Measurements from ENCODE around the gene ARHGAP22.

The ARHGAP22 gene

DNA sequence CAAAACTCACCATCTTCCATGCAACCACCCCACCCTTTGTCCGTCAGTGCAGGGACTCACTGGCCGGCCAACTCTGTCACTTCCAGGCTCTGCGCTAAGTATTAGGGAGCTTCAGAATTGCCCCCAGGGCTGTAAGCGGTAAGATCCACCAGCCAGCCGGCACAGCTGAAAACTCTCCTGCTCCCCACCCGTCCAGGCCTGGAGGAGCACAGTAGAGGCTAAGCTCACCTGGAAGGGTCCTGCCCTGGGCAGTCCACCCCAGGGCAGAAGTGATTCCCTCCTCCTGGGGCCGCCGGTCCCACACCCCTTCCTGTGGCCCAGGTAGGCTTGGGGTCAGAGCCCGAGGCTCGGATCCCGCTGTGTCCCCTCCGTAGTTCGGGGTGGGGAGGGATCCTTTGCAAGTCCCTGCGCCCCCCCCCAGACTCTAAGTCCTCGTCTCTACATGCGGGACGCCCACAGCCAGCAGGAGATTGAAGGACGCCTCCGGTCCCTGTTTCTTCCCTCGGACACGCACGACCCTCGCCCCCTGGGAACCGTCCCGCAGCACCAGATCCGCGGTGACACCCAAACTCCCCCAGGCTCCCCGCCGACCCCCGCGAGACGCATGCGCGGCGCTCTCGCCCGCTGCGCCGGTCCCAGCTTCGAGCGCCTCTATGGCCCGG lies 138.9 kb downstream of the ARHGAP22 start:
- TF ChIP-seq, protein P1, sequence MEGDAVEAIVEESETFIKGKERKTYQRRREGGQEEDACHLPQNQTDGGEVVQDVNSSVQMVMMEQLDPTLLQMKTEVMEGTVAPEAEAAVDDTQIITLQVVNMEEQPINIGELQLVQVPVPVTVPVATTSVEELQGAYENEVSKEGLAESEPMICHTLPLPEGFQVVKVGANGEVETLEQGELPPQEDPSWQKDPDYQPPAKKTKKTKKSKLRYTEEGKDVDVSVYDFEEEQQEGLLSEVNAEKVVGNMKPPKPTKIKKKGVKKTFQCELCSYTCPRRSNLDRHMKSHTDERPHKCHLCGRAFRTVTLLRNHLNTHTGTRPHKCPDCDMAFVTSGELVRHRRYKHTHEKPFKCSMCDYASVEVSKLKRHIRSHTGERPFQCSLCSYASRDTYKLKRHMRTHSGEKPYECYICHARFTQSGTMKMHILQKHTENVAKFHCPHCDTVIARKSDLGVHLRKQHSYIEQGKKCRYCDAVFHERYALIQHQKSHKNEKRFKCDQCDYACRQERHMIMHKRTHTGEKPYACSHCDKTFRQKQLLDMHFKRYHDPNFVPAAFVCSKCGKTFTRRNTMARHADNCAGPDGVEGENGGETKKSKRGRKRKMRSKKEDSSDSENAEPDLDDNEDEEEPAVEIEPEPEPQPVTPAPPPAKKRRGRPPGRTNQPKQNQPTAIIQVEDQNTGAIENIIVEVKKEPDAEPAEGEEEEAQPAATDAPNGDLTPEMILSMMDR (IDR thresholded peaks at IDR 0.05; ENCODE audit: insufficient read depth, missing control alignments): no peak
- FAIRE-seq (no peak), DNase-seq (ENCODE audit: insufficient read length, low spot score) (no peak)

DNA sequence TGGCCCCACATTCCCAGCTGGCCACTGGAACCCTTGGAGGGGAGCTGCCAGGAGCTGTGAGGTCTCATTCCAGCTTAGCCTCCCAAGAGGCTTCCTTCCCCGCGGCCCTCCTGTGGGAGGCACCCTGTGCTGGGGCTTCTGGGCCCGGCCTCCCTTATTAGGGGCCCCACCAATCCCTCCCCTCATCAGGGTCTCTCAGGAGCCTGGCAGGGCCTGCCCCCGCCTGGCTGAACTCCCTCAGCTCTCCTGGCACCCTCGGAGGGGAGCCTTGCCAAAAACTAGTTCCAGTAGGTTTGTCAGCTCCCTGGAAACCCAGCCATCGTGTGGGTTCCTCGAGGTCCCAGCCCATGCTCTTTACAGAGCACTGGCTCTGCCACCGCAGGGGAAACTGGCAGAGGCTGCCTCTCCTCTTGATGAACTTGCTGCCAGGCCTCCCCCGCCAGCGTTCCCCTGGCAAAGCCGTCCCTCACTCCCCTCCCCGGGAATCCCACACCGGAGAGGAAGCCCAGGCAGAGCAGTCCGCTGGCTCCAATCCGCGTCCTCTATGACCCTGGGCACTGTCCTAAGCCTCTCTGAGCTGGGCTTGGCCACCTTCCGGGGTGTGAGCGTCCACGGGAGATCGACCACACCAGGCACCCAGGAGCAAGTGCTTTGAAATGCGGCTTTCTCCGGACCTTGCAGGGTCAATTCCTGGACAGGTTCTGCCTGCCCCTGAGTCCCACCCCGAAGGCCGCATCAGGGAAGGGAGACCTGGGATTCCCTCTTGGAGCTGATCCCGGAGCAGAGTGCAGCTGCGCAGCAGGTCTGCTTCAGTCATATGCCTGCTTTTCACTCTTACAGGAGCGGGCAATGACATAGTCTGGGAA lies 139.8 kb downstream of the ARHGAP22 start:
- TF ChIP-seq, protein P1 (IDR thresholded peaks at IDR 0.05; ENCODE audit: insufficient read depth, missing control alignments): no peak
- no peak for DNase-seq (ENCODE audit: insufficient read length, low spot score)
- FAIRE-seq: no peak

DNA sequence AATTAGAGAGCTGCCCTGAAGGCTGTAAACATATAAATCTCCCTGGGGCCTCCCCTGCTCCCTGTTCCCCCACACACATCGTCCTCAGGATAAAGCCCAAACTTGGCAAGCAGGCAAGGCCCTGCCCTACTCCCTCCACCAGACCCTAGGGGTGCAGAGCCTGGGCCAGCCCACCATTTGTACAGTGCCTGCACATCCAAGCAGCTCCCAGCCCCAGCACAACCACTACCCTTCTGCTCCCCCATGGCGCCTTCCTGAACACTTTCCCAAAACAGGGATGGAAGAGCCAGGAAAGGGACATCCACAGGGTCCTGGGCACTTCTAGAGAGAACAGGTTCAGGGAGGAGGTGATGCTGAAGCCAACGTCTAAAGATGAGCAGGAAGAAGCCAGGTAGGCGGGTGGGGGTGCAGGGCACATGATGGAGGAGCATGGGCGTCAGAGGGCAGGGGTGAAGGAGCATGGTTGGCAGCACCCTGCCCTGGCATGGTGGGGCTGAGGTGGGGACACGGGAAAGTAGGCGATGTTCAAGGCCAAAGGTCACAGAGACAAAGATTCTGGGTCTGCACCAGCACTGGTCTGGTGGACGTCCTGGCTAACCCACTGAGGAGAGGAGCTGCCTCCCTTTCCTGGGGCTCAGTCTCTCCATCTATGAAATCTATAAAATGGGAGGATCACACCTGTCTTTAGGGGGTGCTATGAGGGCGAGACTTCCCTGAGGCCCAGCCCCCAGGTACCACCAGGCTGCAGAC lies 140.6 kb downstream of the ARHGAP22 start:
- TF ChIP-seq, protein P1 (IDR thresholded peaks at IDR 0.05; ENCODE audit: insufficient read depth, missing control alignments): no peak
- no peak for DNase-seq (ENCODE audit: insufficient read length, low spot score)
- FAIRE-seq: no peak

DNA sequence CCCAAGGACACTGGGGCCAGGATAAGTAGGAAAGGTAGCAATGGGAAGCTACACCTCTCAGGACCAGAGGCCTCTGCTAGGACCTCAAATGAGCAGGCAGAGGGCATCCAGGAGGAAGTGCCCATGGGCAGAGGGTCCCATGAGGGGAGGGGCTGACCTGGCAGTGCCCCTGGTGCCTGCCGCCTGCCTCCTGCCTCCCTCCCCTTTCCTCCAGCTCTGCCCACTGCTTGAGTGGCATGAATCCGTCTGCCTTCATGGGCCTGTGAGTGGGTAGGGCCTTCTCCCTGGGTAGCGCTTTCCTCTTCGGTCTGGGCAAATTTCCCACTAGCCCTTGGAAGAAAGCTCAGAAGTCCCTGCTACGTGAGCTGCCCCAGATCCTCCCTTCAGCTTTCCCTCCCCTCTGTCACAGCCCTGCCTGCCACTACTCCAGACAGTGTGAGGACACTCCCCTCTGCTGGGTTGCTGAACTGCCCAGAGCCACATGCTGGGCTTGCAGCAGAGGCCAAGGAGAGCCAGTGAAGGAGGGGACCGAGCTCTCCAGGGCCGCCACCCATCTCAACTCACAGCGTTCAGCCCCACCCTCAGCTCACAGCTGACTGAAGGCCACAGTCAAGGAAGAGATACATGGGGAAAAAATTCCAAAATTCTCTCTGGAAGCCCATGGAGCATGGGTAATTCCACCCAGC lies 141.4 kb downstream of the ARHGAP22 start:
- FAIRE-seq: no peak
- TF ChIP-seq, protein P1 (IDR thresholded peaks at IDR 0.05; ENCODE audit: insufficient read depth, missing control alignments): no peak
- no peak for DNase-seq (ENCODE audit: insufficient read length, low spot score)

DNA sequence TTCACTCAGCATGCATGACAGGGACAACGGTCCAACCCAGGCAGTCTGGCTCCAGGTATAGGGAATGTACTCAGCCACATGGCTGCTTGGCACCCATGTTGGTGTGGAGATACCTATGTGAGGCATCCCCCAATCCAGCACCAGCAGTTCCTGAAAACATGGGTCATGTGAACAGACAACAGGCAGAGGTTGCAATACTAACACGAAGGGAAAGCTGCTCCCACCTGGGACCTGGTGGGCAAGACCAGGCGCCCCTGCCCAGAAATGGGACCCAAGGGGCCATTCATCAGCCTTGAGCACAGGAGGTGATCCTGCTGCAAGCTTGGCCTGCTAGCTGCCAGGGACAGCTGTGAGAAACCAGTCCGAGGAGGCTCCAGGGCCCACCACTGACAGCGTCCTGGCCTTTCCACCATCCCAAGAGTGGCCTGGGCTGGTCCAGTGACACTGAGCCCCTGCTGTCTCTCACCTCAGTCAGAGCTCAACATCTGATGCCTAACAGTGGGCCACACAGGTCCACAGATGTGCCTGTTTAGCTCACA lies 142.3 kb downstream of the ARHGAP22 start:
- TF ChIP-seq, protein P1 (IDR thresholded peaks at IDR 0.05; ENCODE audit: insufficient read depth, missing control alignments): no peak
- DNase-seq (ENCODE audit: insufficient read length, low spot score) (no peak), FAIRE-seq (no peak)

DNA sequence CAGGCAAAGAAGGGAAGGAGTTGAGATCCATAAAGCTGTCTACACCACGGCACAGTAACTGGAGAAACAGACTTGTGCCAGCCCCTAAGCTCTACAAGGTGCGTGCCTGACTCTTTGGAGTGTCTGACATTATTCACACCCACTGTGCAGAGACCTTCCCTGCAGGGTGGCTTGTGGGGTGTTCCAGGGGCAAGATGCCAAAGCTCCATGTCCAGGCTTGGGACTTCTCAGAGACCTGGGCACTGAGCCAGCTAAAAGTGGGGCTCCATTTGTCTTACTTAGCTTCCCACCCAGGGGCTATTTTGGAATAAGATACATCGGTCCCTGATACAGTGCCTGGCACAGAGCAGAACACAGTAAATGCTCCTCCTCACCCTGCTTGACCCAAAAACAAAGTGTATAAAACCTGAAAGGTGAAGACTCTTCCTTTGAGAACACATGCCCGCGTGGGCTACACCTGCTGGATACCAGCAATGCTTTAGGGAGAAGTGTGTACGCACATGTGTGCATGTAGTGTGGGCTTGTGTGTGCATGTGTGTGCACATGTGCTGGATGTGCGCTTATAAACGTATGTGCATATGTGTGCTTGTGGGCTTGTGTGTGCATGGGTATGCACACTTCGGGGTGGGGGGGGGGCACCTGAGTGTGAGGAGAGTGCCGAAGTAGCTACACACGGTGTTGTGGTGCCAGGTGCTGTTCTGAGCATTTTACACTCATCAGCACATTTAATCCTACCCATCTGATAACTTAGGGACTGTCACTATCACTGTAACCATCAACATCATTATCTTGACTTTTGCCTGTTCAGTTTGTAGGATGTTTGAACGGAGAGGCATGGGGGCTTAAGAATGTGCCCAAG lies 143.0 kb downstream of the ARHGAP22 start:
- TF ChIP-seq, protein P1 (IDR thresholded peaks at IDR 0.05; ENCODE audit: insufficient read depth, missing control alignments): no peak
- DNase-seq (ENCODE audit: insufficient read length, low spot score) (no peak), FAIRE-seq (no peak)

Measured in D721Med (cell line).